WTC11 (cell line): ENCODE measurements around the gene RPS6KA5. TPM values are rescaled to one million over a fixed set of nuclear protein-coding genes. Genes with fewer than 3 reads are reported as not detected.

Source experiments
- ATAC-seq: fragments of 200-7000 bp; cut with Tn5 transposase; 2 replicates; pipeline ENCODE4 v1.10.0; 2021; ENCODE audit warnings: mild to moderate bottlenecking, moderate library complexity
- CTCF ChIA-PET: fragments of 300-600 bp; sonication (Branson Sonifier 250); formaldehyde crosslinking; loops from one replicate; lab custom pipeline; 2021; ENCODE audit warnings: antibody characterized with exemption; lab: Charles Lee
- POLR2A ChIA-PET: fragments of 350-600 bp; sonication (Branson Sonifier 250); formaldehyde crosslinking; loops from one replicate; lab custom pipeline; 2021; ENCODE audit warnings: antibody characterized with exemption; lab: Charles Lee
- DNase-seq: peaks from one replicate; pipeline ENCODE4 v3.0.0; 2021; ENCODE audit warnings: low spot score
- H3K27ac Mint-ChIP-seq: 2 replicates; pipeline ENCODE4 v1.8.0; 2021; ENCODE audit warnings: mixed read lengths
- H3K27me3 Mint-ChIP-seq: 2 replicates; pipeline ENCODE4 v1.8.0; 2021; ENCODE audit warnings: low read depth, mild to moderate bottlenecking, moderate library complexity, mixed read lengths
- H3K36me3 Mint-ChIP-seq: 2 replicates; pipeline ENCODE4 v1.8.0; 2021; ENCODE audit warnings: mixed read lengths
- H3K4me1 Mint-ChIP-seq: 2 replicates; pipeline ENCODE4 v1.8.0; 2022; ENCODE audit warnings: mixed read lengths
- H3K4me3 Mint-ChIP-seq: 2 replicates; pipeline ENCODE4 v1.8.0; 2021; ENCODE audit warnings: mild to moderate bottlenecking, moderate library complexity, mixed read lengths
- H3K9me3 Mint-ChIP-seq: 2 replicates; pipeline ENCODE4 v1.8.0; 2021; ENCODE audit warnings: mixed read lengths
- ATF1 ChIP-seq: sonication (generic); formaldehyde crosslinking; IDR thresholded peaks from 2 replicates; pipeline ENCODE4 v1.8.1; 2023; ENCODE audit warnings: mild to moderate bottlenecking, moderate library complexity, missing genetic modification reagents
- CREB1 ChIP-seq: sonication (generic); formaldehyde crosslinking; IDR thresholded peaks from 2 replicates; pipeline ENCODE4 v1.8.0; 2023; ENCODE audit warnings: mild to moderate bottlenecking, missing genetic modification reagents
- ELF4 ChIP-seq: sonication (generic); formaldehyde crosslinking; IDR thresholded peaks from 2 replicates; pipeline ENCODE4 v1.8.1; 2022; ENCODE audit warnings: low read depth, mild to moderate bottlenecking, moderate library complexity, missing genetic modification reagents
- ETV6 ChIP-seq: sonication (generic); formaldehyde crosslinking; IDR thresholded peaks from 2 replicates; pipeline ENCODE4 v1.8.1; 2022; ENCODE audit warnings: mild to moderate bottlenecking, missing genetic modification reagents
- GABPB1 ChIP-seq: sonication (generic); formaldehyde crosslinking; IDR thresholded peaks from 2 replicates; pipeline ENCODE4 v1.8.1; 2023; ENCODE audit warnings: mild to moderate bottlenecking, missing genetic modification reagents
- IRF2 ChIP-seq: sonication (generic); formaldehyde crosslinking; IDR thresholded peaks from 2 replicates; pipeline ENCODE4 v1.8.0; 2022; ENCODE audit warnings: low read depth, missing genetic modification reagents, borderline replicate concordance
- KAT7 ChIP-seq: sonication (generic); formaldehyde crosslinking; IDR thresholded peaks from 2 replicates; pipeline ENCODE4 v1.8.1; 2023; ENCODE audit warnings: missing genetic modification reagents, mild to moderate bottlenecking, borderline replicate concordance
- NFATC4 ChIP-seq: fragments of 250-450 bp; sonication (Bioruptor Pico); IDR thresholded peaks from 2 replicates; pipeline ENCODE4 v1.9.0; 2021; ENCODE audit warnings: mild to moderate bottlenecking
- NFYB ChIP-seq: sonication (generic); formaldehyde crosslinking; conservative IDR thresholded peaks from 2 replicates; pipeline ENCODE4 v1.8.0; 2022; ENCODE audit warnings: low read depth, missing genetic modification reagents
- RELA ChIP-seq: sonication (generic); formaldehyde crosslinking; IDR thresholded peaks from 2 replicates; pipeline ENCODE4 v1.8.1; 2022; ENCODE audit warnings: missing genetic modification reagents, mild to moderate bottlenecking, borderline replicate concordance
- TEAD4 ChIP-seq: sonication (generic); formaldehyde crosslinking; IDR thresholded peaks from 2 replicates; pipeline ENCODE4 v1.8.0; 2022; ENCODE audit warnings: mild to moderate bottlenecking, missing genetic modification reagents
- ZNF232 ChIP-seq: sonication (generic); formaldehyde crosslinking; IDR thresholded peaks from 2 replicates; pipeline ENCODE4 v1.8.0; 2022; ENCODE audit warnings: mild to moderate bottlenecking, missing genetic modification reagents
- ZNF263 ChIP-seq: sonication (generic); formaldehyde crosslinking; IDR thresholded peaks from 2 replicates; pipeline ENCODE4 v1.8.1; 2022; ENCODE audit warnings: low read depth, mild to moderate bottlenecking, moderate library complexity, missing genetic modification reagents
- total RNA-seq: library from RNA; stranded (reverse); gene quantifications from 3 replicates; pipeline ENCODE4 v1.2.3, GENCODE V29; 2021
- TF ChIP-seq, protein P1 (sequence below): sonication (generic); formaldehyde crosslinking; IDR thresholded peaks from 2 replicates; pipeline ENCODE4 v1.8.0; 2022; ENCODE audit warnings: mild to moderate bottlenecking, missing genetic modification reagents
- TF ChIP-seq, protein P2 (sequence below): sonication (generic); formaldehyde crosslinking; IDR thresholded peaks from 2 replicates; pipeline ENCODE4 v1.8.1; 2023; ENCODE audit warnings: mild to moderate bottlenecking, missing genetic modification reagents, moderate library complexity
- TF ChIP-seq, protein P3 (sequence below): fragments of 250-450 bp; sonication (Bioruptor Pico); IDR thresholded peaks from 2 replicates; pipeline ENCODE4 v1.9.0; 2021; ENCODE audit warnings: mild to moderate bottlenecking, borderline replicate concordance
- TF ChIP-seq, protein P4 (sequence below): sonication (generic); formaldehyde crosslinking; IDR thresholded peaks from 2 replicates; pipeline ENCODE4 v1.8.1; 2023; ENCODE audit warnings: mild to moderate bottlenecking, missing genetic modification reagents
- TF ChIP-seq, protein P5 (sequence below): sonication (generic); formaldehyde crosslinking; IDR thresholded peaks from 2 replicates; pipeline ENCODE4 v1.8.1; 2023; ENCODE audit warnings: mild to moderate bottlenecking, missing genetic modification reagents, borderline replicate concordance
- TF ChIP-seq, protein P6 (sequence below): fragments of 250-450 bp; sonication (Bioruptor Pico); IDR thresholded peaks from 2 replicates; pipeline ENCODE4 v1.9.0; 2021; ENCODE audit warnings: moderate library complexity, mild to moderate bottlenecking, inconsistent platforms, borderline replicate concordance

Gene RPS6KA5
- total RNA-seq, 1 experiment from 2014 or later = 5.2 TPM

DNA sequence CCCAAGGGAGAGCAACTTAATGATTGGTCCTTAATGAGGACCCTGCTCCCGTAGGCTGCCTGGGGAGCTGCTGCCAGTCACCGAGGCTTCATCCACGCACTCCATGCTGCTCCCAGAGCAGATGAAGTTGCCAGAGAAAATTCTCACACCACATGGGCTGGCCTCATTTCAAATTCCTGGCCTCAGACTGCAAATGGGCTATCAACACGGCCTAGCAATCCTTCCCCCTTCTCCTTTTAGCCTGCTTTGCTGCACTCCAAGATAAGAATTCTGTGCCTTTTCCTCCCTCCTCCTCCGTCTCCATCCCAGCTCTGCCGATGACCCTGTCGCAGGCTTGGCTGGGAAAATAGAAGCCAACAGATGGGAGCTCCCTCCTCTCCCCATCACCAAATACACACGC lies 42.7 kb upstream of the RPS6KA5 start:
- TF ChIP-seq NFYB (CRISPR knock-in tag) = no peak
- TF ChIP-seq, protein P1, sequence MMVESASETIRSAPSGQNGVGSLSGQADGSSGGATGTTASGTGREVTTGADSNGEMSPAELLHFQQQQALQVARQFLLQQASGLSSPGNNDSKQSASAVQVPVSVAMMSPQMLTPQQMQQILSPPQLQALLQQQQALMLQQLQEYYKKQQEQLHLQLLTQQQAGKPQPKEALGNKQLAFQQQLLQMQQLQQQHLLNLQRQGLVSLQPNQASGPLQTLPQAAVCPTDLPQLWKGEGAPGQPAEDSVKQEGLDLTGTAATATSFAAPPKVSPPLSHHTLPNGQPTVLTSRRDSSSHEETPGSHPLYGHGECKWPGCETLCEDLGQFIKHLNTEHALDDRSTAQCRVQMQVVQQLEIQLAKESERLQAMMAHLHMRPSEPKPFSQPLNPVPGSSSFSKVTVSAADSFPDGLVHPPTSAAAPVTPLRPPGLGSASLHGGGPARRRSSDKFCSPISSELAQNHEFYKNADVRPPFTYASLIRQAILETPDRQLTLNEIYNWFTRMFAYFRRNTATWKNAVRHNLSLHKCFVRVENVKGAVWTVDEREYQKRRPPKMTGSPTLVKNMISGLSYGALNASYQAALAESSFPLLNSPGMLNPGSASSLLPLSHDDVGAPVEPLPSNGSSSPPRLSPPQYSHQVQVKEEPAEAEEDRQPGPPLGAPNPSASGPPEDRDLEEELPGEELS = no peak
- no peak for TF ChIP-seq NFATC4 (CRISPR knock-in tag)
- no peak for TF ChIP-seq IRF2 (CRISPR knock-in tag)
- TF ChIP-seq, protein P2, sequence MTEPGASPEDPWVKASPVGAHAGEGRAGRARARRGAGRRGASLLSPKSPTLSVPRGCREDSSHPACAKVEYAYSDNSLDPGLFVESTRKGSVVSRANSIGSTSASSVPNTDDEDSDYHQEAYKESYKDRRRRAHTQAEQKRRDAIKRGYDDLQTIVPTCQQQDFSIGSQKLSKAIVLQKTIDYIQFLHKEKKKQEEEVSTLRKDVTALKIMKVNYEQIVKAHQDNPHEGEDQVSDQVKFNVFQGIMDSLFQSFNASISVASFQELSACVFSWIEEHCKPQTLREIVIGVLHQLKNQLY (CRISPR knock-in tag) = no peak
- TF ChIP-seq GABPB1 = no peak
- no peak for TF ChIP-seq RELA (CRISPR knock-in tag)
- no peak for TF ChIP-seq ATF1 (CRISPR knock-in tag)
- TF ChIP-seq ETV6 (CRISPR knock-in tag) = no peak
- TF ChIP-seq KAT7 (CRISPR knock-in tag) = no peak
- TF ChIP-seq ELF4 (CRISPR knock-in tag) = no peak
- no peak for TF ChIP-seq CREB1 (CRISPR knock-in tag)
- TF ChIP-seq, protein P3, sequence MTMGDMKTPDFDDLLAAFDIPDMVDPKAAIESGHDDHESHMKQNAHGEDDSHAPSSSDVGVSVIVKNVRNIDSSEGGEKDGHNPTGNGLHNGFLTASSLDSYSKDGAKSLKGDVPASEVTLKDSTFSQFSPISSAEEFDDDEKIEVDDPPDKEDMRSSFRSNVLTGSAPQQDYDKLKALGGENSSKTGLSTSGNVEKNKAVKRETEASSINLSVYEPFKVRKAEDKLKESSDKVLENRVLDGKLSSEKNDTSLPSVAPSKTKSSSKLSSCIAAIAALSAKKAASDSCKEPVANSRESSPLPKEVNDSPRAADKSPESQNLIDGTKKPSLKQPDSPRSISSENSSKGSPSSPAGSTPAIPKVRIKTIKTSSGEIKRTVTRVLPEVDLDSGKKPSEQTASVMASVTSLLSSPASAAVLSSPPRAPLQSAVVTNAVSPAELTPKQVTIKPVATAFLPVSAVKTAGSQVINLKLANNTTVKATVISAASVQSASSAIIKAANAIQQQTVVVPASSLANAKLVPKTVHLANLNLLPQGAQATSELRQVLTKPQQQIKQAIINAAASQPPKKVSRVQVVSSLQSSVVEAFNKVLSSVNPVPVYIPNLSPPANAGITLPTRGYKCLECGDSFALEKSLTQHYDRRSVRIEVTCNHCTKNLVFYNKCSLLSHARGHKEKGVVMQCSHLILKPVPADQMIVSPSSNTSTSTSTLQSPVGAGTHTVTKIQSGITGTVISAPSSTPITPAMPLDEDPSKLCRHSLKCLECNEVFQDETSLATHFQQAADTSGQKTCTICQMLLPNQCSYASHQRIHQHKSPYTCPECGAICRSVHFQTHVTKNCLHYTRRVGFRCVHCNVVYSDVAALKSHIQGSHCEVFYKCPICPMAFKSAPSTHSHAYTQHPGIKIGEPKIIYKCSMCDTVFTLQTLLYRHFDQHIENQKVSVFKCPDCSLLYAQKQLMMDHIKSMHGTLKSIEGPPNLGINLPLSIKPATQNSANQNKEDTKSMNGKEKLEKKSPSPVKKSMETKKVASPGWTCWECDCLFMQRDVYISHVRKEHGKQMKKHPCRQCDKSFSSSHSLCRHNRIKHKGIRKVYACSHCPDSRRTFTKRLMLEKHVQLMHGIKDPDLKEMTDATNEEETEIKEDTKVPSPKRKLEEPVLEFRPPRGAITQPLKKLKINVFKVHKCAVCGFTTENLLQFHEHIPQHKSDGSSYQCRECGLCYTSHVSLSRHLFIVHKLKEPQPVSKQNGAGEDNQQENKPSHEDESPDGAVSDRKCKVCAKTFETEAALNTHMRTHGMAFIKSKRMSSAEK (CRISPR knock-in tag) = no peak
- TF ChIP-seq, protein P4, sequence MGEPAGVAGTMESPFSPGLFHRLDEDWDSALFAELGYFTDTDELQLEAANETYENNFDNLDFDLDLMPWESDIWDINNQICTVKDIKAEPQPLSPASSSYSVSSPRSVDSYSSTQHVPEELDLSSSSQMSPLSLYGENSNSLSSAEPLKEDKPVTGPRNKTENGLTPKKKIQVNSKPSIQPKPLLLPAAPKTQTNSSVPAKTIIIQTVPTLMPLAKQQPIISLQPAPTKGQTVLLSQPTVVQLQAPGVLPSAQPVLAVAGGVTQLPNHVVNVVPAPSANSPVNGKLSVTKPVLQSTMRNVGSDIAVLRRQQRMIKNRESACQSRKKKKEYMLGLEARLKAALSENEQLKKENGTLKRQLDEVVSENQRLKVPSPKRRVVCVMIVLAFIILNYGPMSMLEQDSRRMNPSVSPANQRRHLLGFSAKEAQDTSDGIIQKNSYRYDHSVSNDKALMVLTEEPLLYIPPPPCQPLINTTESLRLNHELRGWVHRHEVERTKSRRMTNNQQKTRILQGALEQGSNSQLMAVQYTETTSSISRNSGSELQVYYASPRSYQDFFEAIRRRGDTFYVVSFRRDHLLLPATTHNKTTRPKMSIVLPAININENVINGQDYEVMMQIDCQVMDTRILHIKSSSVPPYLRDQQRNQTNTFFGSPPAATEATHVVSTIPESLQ = no peak
- ChIA-PET POLR2A (no interaction called here), CTCF (no interaction called here)
- DNase-seq (no peak), ATAC-seq (no peak)
- no peaks in the 10 kb centered on the region for H3K9me3 Mint-ChIP-seq
- H3K4me3 Mint-ChIP-seq = no peak overlapping the region
- H3K27me3 Mint-ChIP-seq = no peaks in the 10 kb centered on the region
- H3K36me3 Mint-ChIP-seq = no peaks in the 10 kb centered on the region
- H3K27ac Mint-ChIP-seq = no peak overlapping the region
- peaks cover 11% of the 10 kb centered on the region for H3K4me1 Mint-ChIP-seq

DNA sequence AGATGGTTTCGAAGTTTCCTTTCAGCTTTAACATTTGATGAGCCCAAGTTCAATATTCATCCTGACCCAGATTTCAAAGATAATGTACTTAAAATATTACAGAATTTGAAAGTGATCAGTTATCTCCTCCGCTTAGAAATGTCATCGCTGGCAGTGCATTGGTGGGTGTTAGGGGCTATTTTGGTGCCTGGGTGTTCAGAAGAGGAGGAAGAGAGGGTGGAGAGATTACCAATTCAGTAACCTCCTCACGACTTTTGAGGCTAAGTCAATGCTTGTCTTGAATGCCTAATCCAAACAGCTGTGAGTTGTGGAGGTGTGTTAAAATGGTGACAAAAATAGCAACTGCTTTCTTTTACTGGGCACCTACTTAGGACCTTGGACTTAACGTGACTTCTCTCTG lies 39.7 kb upstream of the RPS6KA5 start:
- no peak overlapping the region for H3K4me3 Mint-ChIP-seq
- POLR2A ChIA-PET = interaction anchor here (0.7 kb wide), 1 partner anchor 172 kb away, joined by 3 read pairs; no protein-coding TSS in a partner anchor
- H3K27me3 Mint-ChIP-seq = no peaks in the 10 kb centered on the region
- TF ChIP-seq, protein P4 = no peak
- TF ChIP-seq, protein P5, sequence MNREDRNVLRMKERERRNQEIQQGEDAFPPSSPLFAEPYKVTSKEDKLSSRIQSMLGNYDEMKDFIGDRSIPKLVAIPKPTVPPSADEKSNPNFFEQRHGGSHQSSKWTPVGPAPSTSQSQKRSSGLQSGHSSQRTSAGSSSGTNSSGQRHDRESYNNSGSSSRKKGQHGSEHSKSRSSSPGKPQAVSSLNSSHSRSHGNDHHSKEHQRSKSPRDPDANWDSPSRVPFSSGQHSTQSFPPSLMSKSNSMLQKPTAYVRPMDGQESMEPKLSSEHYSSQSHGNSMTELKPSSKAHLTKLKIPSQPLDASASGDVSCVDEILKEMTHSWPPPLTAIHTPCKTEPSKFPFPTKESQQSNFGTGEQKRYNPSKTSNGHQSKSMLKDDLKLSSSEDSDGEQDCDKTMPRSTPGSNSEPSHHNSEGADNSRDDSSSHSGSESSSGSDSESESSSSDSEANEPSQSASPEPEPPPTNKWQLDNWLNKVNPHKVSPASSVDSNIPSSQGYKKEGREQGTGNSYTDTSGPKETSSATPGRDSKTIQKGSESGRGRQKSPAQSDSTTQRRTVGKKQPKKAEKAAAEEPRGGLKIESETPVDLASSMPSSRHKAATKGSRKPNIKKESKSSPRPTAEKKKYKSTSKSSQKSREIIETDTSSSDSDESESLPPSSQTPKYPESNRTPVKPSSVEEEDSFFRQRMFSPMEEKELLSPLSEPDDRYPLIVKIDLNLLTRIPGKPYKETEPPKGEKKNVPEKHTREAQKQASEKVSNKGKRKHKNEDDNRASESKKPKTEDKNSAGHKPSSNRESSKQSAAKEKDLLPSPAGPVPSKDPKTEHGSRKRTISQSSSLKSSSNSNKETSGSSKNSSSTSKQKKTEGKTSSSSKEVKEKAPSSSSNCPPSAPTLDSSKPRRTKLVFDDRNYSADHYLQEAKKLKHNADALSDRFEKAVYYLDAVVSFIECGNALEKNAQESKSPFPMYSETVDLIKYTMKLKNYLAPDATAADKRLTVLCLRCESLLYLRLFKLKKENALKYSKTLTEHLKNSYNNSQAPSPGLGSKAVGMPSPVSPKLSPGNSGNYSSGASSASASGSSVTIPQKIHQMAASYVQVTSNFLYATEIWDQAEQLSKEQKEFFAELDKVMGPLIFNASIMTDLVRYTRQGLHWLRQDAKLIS (CRISPR knock-in tag) = no peak
- TF ChIP-seq TEAD4 (CRISPR knock-in tag) (no peak), KAT7 (CRISPR knock-in tag) (no peak), ZNF232 (no peak), RELA (CRISPR knock-in tag) (no peak), ZNF263 (CRISPR knock-in tag) (no peak)
- TF ChIP-seq, protein P6, sequence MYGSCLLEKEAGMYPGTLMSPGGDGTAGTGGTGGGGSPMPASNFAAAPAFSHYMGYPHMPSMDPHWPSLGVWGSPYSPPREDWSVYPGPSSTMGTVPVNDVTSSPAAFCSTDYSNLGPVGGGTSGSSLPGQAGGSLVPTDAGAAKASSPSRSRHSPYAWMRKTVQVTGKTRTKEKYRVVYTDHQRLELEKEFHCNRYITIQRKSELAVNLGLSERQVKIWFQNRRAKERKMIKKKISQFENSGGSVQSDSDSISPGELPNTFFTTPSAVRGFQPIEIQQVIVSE (CRISPR knock-in tag) = no peak

More for the DNA sequence above, 39.7 kb upstream of the RPS6KA5 start:
- Mint-ChIP-seq H3K36me3 (no peaks in the 10 kb centered on the region), H3K9me3 (no peaks in the 10 kb centered on the region), H3K27ac (no peak overlapping the region), H3K4me1 (peaks cover 5% of the 10 kb centered on the region)
- ATAC-seq (no peak), DNase-seq (no peak)
- CTCF ChIA-PET = interaction anchor here (1.3 to 2.0 kb wide), 2 partner anchors 73 to 197 kb away, joined by 4 read pairs; no protein-coding TSS in a partner anchor
